Measurements from ENCODE around the gene SSU72. TPM values are rescaled to one million over a fixed set of nuclear protein-coding genes. Genes with fewer than 3 reads are reported as not detected.

The SSU72 gene
- total and polyA plus RNA-seq, 2 donors (not counting 3 experiments of a cell fraction or from before 2014, with no cell fraction given), result 85.9 to 129 TPM

GRCh38 chr1:1599030-1599934 is 24.6 kb upstream of the SSU72 start:
- H3K27ac ChIP-seq (ENCODE audit: insufficient read depth, low read depth, low read length), result no peak overlapping the region
- DNase-seq (ENCODE audit: low read depth, low spot score), result no peak
- peak overlapping the region; percentile 63 for H2AFZ ChIP-seq (ENCODE audit: low read depth, low read length)

More at GRCh38 chr1:1599030-1599934, 24.6 kb upstream of the SSU72 start:
- no TSS peak for BruUV-seq (replicated peaks)
- no peaks in the 10 kb centered on the region for H3K9me3 ChIP-seq (replicated peaks; ENCODE audit: control insufficient read depth, insufficient read depth, low read length)
- no peaks in the 10 kb centered on the region for H3K36me3 ChIP-seq (ENCODE audit: control insufficient read depth in 2 of 2, extremely low read depth in 1 of 2, insufficient read depth in 2 of 2, low read length in 2 of 2)
- H3K4me2 ChIP-seq (ENCODE audit: insufficient read depth, low read length), result no peak overlapping the region
- no peaks in the 10 kb centered on the region for H3K9me1 ChIP-seq (replicated peaks; ENCODE audit: control insufficient read depth, extremely low read depth, insufficient read depth, low read length)
- H4K20me1 ChIP-seq (replicated peaks; ENCODE audit: control insufficient read depth, extremely low read depth, insufficient read depth, low read length), result no peaks in the 10 kb centered on the region
- dilution Hi-C loops (cut with MboI; ENCODE audit: extremely low pct_ligation_motif_present, low sequenced_read_pairs), result no loop called here
- H3K4me1 ChIP-seq (ENCODE audit: control insufficient read depth, extremely low read depth, insufficient read depth, low read length), result no peaks in the 10 kb centered on the region
- intact Hi-C loops (cut with micrococcal nuclease), result no loop called here
- no peak for FAIRE-seq
- H3K4me3 ChIP-seq (replicated peaks in 1 of 3; ENCODE audit: insufficient read depth in 1 of 3, low read depth in 1 of 3, low read length in 3 of 3), result no peak overlapping the region
- peaks cover 18 to 31% of the 10 kb centered on the region in 2 experiments for H3K27me3 ChIP-seq (ENCODE audit: control insufficient read depth in 2 of 2, insufficient read depth in 2 of 2, low read length in 2 of 2)
- TF ChIP-seq CTCF (IDR thresholded peaks at IDR 0.05; ENCODE audit: extremely low read depth in 1 of 2, insufficient read depth in 1 of 2, low read depth in 1 of 2, low read length in 2 of 2) (peak; percentile 4 to 7), MYC (IDR thresholded peaks at IDR 0.05; ENCODE audit: low read depth, low read length) (no peak), POLR2AphosphoS5 (IDR thresholded peaks at IDR 0.05; ENCODE audit: insufficient read depth, low read depth, low read length) (no peak)
- ChIA-PET POLR2A (no interaction called here), CTCF (no interaction called here)
- H3K9ac ChIP-seq (replicated peaks; ENCODE audit: extremely low read depth, insufficient read depth, low read length), result no peak overlapping the region
- no peaks in the 10 kb centered on the region for H3K79me2 ChIP-seq (ENCODE audit: control insufficient read depth, insufficient read depth, low read length)
